WTC11 (cell line): Measurements from ENCODE around the gene SMYD3. TPM values are rescaled to one million over a fixed set of nuclear protein-coding genes. Genes with fewer than 3 reads are reported as not detected.

Experiments used
- ATAC-seq: fragments of 200-7000 bp; cut with Tn5 transposase; 2 replicates; pipeline ENCODE4 v1.10.0; 2021; ENCODE audit warnings: mild to moderate bottlenecking, moderate library complexity
- CTCF ChIA-PET: fragments of 300-600 bp; sonication (Branson Sonifier 250); formaldehyde crosslinking; loops from one replicate; lab custom pipeline; 2021; ENCODE audit warnings: antibody characterized with exemption; lab: Charles Lee
- POLR2A ChIA-PET: fragments of 350-600 bp; sonication (Branson Sonifier 250); formaldehyde crosslinking; loops from one replicate; lab custom pipeline; 2021; ENCODE audit warnings: antibody characterized with exemption; lab: Charles Lee
- DNase-seq: peaks from one replicate; pipeline ENCODE4 v3.0.0; 2021; ENCODE audit warnings: low spot score
- H3K27ac Mint-ChIP-seq: 2 replicates; pipeline ENCODE4 v1.8.0; 2021; ENCODE audit warnings: mixed read lengths
- H3K27me3 Mint-ChIP-seq: 2 replicates; pipeline ENCODE4 v1.8.0; 2021; ENCODE audit warnings: low read depth, mild to moderate bottlenecking, moderate library complexity, mixed read lengths
- H3K36me3 Mint-ChIP-seq: 2 replicates; pipeline ENCODE4 v1.8.0; 2021; ENCODE audit warnings: mixed read lengths
- H3K4me1 Mint-ChIP-seq: 2 replicates; pipeline ENCODE4 v1.8.0; 2022; ENCODE audit warnings: mixed read lengths
- H3K4me3 Mint-ChIP-seq: 2 replicates; pipeline ENCODE4 v1.8.0; 2021; ENCODE audit warnings: mild to moderate bottlenecking, moderate library complexity, mixed read lengths
- H3K9me3 Mint-ChIP-seq: 2 replicates; pipeline ENCODE4 v1.8.0; 2021; ENCODE audit warnings: mixed read lengths
- ATF2 ChIP-seq: sonication (generic); formaldehyde crosslinking; IDR thresholded peaks from 2 replicates; pipeline ENCODE4 v1.8.1; 2022; ENCODE audit warnings: low read depth, missing genetic modification reagents, borderline replicate concordance
- CBFB ChIP-seq: sonication (generic); formaldehyde crosslinking; IDR thresholded peaks from 2 replicates; pipeline ENCODE4 v1.8.1; 2022; ENCODE audit warnings: mild to moderate bottlenecking, low read depth, missing genetic modification reagents
- CREB1 ChIP-seq: sonication (generic); formaldehyde crosslinking; IDR thresholded peaks from 2 replicates; pipeline ENCODE4 v1.8.0; 2023; ENCODE audit warnings: mild to moderate bottlenecking, missing genetic modification reagents
- FOXK1 ChIP-seq: sonication (generic); formaldehyde crosslinking; IDR thresholded peaks from 2 replicates; pipeline ENCODE4 v1.8.0; 2022; ENCODE audit warnings: mild to moderate bottlenecking, moderate library complexity, missing genetic modification reagents
- MXD4 ChIP-seq: fragments of 250-450 bp; sonication (Bioruptor Pico); IDR thresholded peaks from 2 replicates; pipeline ENCODE4 v1.8.0; 2021; ENCODE audit warnings: mild to moderate bottlenecking, moderate library complexity, borderline replicate concordance
- MYBL2 ChIP-seq: sonication (generic); formaldehyde crosslinking; IDR thresholded peaks from 2 replicates; pipeline ENCODE4 v1.8.1; 2023; ENCODE audit warnings: mild to moderate bottlenecking, moderate library complexity, missing genetic modification reagents
- SMAD4 ChIP-seq: sonication (generic); formaldehyde crosslinking; IDR thresholded peaks from 2 replicates; pipeline ENCODE4 v1.8.0; 2022; ENCODE audit warnings: mild to moderate bottlenecking, missing genetic modification reagents
- SP1 ChIP-seq: sonication (generic); formaldehyde crosslinking; conservative IDR thresholded peaks from 2 replicates; pipeline ENCODE4 v1.8.1; 2022; ENCODE audit warnings: missing genetic modification reagents
- TCF7 ChIP-seq: sonication (generic); formaldehyde crosslinking; IDR thresholded peaks from 2 replicates; pipeline ENCODE4 v1.8.0; 2022; ENCODE audit warnings: mild to moderate bottlenecking, low read depth, missing genetic modification reagents, moderate library complexity
- TP53 ChIP-seq: sonication (generic); formaldehyde crosslinking; IDR thresholded peaks from 2 replicates; pipeline ENCODE4 v1.8.1; 2023; ENCODE audit warnings: mild to moderate bottlenecking, missing genetic modification reagents
- ZBTB43 ChIP-seq: sonication (generic); formaldehyde crosslinking; IDR thresholded peaks from 2 replicates; pipeline ENCODE4 v1.8.1; 2023; ENCODE audit warnings: mild to moderate bottlenecking, missing genetic modification reagents
- ZNF138 ChIP-seq: sonication (generic); formaldehyde crosslinking; conservative IDR thresholded peaks from 2 replicates; pipeline ENCODE4 v1.8.1; 2022; ENCODE audit warnings: mild to moderate bottlenecking, moderate library complexity, missing genetic modification reagents
- ZNF396 ChIP-seq: fragments of 250-450 bp; sonication (Bioruptor Pico); IDR thresholded peaks from 2 replicates; pipeline ENCODE4 v1.8.0; 2021; ENCODE audit warnings: mild to moderate bottlenecking, moderate library complexity, borderline replicate concordance
- ZNF671 ChIP-seq: fragments of 250-450 bp; sonication (Bioruptor Pico); IDR thresholded peaks from 2 replicates; pipeline ENCODE4 v1.8.0; 2021; ENCODE audit warnings: mild to moderate bottlenecking
- total RNA-seq: library from RNA; stranded (reverse); gene quantifications from 3 replicates; pipeline ENCODE4 v1.2.3, GENCODE V29; 2021
- TF ChIP-seq, protein P1 (sequence below): fragments of 250-450 bp; sonication (Bioruptor Pico); IDR thresholded peaks from 2 replicates; pipeline ENCODE4 v1.9.0; 2021; ENCODE audit warnings: moderate library complexity, mild to moderate bottlenecking, inconsistent platforms, borderline replicate concordance
- TF ChIP-seq, protein P2 (sequence below): sonication (generic); formaldehyde crosslinking; IDR thresholded peaks from 2 replicates; pipeline ENCODE4 v1.8.1; 2022; ENCODE audit warnings: low read depth, mild to moderate bottlenecking, moderate library complexity, missing genetic modification reagents, borderline replicate concordance
- TF ChIP-seq, protein P3 (sequence below): sonication (generic); formaldehyde crosslinking; IDR thresholded peaks from 2 replicates; pipeline ENCODE4 v1.8.1; 2022; ENCODE audit warnings: missing genetic modification reagents, borderline replicate concordance

SMYD3 gene
- total RNA-seq, 1 experiment from 2014 or later, result 21.4 TPM

GRCh38 chr1:246165826-246166709 lies 341.0 kb downstream of the SMYD3 start:
- ChIA-PET CTCF (no interaction called here), POLR2A (no interaction called here)
- TF ChIP-seq, protein P1, sequence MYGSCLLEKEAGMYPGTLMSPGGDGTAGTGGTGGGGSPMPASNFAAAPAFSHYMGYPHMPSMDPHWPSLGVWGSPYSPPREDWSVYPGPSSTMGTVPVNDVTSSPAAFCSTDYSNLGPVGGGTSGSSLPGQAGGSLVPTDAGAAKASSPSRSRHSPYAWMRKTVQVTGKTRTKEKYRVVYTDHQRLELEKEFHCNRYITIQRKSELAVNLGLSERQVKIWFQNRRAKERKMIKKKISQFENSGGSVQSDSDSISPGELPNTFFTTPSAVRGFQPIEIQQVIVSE (CRISPR knock-in tag), result no peak
- TF ChIP-seq, protein P2, sequence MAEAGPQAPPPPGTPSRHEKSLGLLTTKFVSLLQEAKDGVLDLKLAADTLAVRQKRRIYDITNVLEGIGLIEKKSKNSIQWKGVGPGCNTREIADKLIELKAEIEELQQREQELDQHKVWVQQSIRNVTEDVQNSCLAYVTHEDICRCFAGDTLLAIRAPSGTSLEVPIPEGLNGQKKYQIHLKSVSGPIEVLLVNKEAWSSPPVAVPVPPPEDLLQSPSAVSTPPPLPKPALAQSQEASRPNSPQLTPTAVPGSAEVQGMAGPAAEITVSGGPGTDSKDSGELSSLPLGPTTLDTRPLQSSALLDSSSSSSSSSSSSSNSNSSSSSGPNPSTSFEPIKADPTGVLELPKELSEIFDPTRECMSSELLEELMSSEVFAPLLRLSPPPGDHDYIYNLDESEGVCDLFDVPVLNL (CRISPR knock-in tag), result no peak
- no peak for TF ChIP-seq MXD4 (CRISPR knock-in tag)
- TF ChIP-seq FOXK1 (CRISPR knock-in tag), result no peak
- TF ChIP-seq TCF7, result no peak
- TF ChIP-seq ZNF138, result no peak
- TF ChIP-seq SMAD4 (CRISPR knock-in tag), result no peak
- TF ChIP-seq CREB1, result no peak
- TF ChIP-seq ZNF396, result no peak
- no peak for TF ChIP-seq ZNF671
- no peak for TF ChIP-seq MYBL2
- TF ChIP-seq ATF2 (CRISPR knock-in tag), result no peak
- TF ChIP-seq, protein P3, sequence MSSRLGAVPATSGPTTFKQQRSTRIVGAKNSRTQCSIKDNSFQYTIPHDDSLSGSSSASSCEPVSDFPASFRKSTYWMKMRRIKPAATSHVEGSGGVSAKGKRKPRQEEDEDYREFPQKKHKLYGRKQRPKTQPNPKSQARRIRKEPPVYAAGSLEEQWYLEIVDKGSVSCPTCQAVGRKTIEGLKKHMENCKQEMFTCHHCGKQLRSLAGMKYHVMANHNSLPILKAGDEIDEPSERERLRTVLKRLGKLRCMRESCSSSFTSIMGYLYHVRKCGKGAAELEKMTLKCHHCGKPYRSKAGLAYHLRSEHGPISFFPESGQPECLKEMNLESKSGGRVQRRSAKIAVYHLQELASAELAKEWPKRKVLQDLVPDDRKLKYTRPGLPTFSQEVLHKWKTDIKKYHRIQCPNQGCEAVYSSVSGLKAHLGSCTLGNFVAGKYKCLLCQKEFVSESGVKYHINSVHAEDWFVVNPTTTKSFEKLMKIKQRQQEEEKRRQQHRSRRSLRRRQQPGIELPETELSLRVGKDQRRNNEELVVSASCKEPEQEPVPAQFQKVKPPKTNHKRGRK (CRISPR knock-in tag), result no peak
- no peak for TF ChIP-seq CBFB (CRISPR knock-in tag)
- no peak for TF ChIP-seq ZBTB43 (CRISPR knock-in tag)
- TF ChIP-seq SP1 (CRISPR knock-in tag), result no peak
- no peak for TF ChIP-seq TP53 (CRISPR knock-in tag)
- H3K36me3 Mint-ChIP-seq, result no peaks in the 10 kb centered on the region
- H3K4me1 Mint-ChIP-seq, result peaks cover 11% of the 10 kb centered on the region
- 0 out of 2 replicates have a peak overlapping the region, but pooled peaks have one; percentile 38 for H3K27ac Mint-ChIP-seq
- H3K4me3 Mint-ChIP-seq, result no peak overlapping the region
- H3K27me3 Mint-ChIP-seq, result no peaks in the 10 kb centered on the region
- no peak for DNase-seq
- no peak for ATAC-seq
- H3K9me3 Mint-ChIP-seq, result no peaks in the 10 kb centered on the region

GRCh38 chr1:246164764-246165163 lies 342.3 kb downstream of the SMYD3 start:
- POLR2A ChIA-PET, result no interaction called here
- Mint-ChIP-seq H3K9me3 (no peaks in the 10 kb centered on the region), H3K36me3 (no peaks in the 10 kb centered on the region), H3K27me3 (no peaks in the 10 kb centered on the region), H3K27ac (peak overlapping the region; percentile 21), H3K4me3 (no peak overlapping the region), H3K4me1 (peaks cover 20% of the 10 kb centered on the region)
- CTCF ChIA-PET, result interaction anchor here (1.0 kb wide), 1 partner anchor 276 kb away, joined by 3 read pairs; no protein-coding TSS in a partner anchor
- no peak for TF ChIP-seq MYBL2
- ATAC-seq, result no peak
- no peak for DNase-seq
